LNCaP clone FGC (cell line): ENCODE results near the gene TBC1D23.

ENCODE experiments used
- DNase-seq: peaks from one replicate; pipeline ENCODE4 v3.0.0-alpha.2; 2011; ENCODE audit warnings: low read depth
- H3K4me3 ChIP-seq: 2 replicates; pipeline ENCODE4 v1.5.1; 2011; ENCODE audit warnings: mild to moderate bottlenecking, low read depth, low read length, control low read depth
- TF ChIP-seq, protein P1 (sequence below): IDR thresholded peaks from 2 replicates; pipeline ENCODE4 v1.5.1; 2012; ENCODE audit warnings: mild to moderate bottlenecking; ENCODE audit not compliant: control insufficient read depth, insufficient read depth; ENCODE audit errors: extremely low read depth

Gene TBC1D23

GRCh38 chr3:100264242-100264641, 3.5 kb downstream of the TBC1D23 start:
- no peak overlapping the region for H3K4me3 ChIP-seq
- TF ChIP-seq, protein P1, sequence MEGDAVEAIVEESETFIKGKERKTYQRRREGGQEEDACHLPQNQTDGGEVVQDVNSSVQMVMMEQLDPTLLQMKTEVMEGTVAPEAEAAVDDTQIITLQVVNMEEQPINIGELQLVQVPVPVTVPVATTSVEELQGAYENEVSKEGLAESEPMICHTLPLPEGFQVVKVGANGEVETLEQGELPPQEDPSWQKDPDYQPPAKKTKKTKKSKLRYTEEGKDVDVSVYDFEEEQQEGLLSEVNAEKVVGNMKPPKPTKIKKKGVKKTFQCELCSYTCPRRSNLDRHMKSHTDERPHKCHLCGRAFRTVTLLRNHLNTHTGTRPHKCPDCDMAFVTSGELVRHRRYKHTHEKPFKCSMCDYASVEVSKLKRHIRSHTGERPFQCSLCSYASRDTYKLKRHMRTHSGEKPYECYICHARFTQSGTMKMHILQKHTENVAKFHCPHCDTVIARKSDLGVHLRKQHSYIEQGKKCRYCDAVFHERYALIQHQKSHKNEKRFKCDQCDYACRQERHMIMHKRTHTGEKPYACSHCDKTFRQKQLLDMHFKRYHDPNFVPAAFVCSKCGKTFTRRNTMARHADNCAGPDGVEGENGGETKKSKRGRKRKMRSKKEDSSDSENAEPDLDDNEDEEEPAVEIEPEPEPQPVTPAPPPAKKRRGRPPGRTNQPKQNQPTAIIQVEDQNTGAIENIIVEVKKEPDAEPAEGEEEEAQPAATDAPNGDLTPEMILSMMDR = no peak
- no peak for DNase-seq

GRCh38 chr3:100265016-100265415, 4.2 kb downstream of the TBC1D23 start:
- no peak for DNase-seq
- TF ChIP-seq, protein P1 = no peak
- H3K4me3 ChIP-seq = no peak overlapping the region

- no peak overlapping the region for H3K4me3 ChIP-seq
- DNase-seq = no peak
- TF ChIP-seq, protein P1 = no peak
Observed at GRCh38 chr3:100266531-100266930, 5.7 kb downstream of the TBC1D23 start.

GRCh38 chr3:100268156-100268555, 7.4 kb downstream of the TBC1D23 start:
- DNase-seq = no peak
- TF ChIP-seq, protein P1 = no peak
- H3K4me3 ChIP-seq = no peak overlapping the region

DNA sequence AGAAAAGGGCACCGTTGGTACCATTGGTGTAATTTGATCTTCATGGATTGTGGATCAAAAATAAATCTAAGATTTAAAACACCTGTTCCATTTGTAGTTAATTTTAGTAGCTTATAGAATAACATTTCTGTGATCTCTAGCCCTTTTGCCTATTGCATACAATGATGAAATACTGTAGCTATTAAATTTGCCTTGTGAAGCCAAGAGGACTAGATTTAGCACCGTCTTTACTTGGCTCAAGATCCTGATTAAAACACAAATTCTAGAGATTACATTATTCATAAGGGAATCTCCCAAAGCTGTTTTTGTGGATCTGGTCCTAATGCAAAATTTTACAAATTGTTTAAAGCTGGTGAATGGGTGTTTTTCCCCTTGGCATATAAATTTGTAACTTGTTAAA, 8.2 kb downstream of the TBC1D23 start:
- no peak overlapping the region for H3K4me3 ChIP-seq
- DNase-seq = no peak
- TF ChIP-seq, protein P1 = no peak

DNA sequence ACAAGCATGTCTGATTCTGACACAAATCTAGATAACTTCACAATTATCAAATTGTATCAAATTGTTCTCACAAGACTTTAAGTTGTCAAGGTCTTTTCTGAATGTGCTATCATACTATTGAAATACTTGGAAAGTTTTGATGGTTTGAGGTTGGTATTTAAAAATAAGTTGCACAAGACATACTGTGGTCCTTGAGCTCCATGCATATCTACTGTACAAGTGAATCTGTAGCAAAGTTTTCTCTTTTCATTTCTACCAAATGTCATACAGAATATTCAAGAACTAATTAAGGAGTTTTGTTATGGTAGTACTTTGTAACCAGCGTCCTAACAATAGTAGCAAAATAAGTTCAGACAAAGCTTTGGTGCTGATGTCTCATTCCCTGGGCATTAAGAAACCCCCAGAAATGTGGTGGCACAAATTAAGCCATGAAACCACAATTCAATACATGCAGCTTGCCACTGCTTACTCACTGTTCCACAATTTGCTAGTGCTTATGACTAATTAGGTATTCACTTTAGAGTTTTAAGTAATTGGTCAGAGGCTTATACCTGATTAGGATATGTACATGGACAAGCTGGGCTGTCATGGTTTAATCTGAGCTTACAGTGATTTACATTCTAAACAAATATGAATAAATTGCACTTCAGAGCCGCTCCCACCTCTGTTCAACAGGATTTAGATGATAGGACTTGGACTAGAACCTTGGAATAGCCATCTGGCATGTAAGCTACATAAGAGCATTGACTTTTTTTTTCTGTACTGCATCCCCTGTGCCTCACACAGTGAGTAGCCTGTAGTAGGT, 8.8 kb downstream of the TBC1D23 start:
- DNase-seq = no peak
- TF ChIP-seq, protein P1 = no peak
- H3K4me3 ChIP-seq = no peak overlapping the region

DNA sequence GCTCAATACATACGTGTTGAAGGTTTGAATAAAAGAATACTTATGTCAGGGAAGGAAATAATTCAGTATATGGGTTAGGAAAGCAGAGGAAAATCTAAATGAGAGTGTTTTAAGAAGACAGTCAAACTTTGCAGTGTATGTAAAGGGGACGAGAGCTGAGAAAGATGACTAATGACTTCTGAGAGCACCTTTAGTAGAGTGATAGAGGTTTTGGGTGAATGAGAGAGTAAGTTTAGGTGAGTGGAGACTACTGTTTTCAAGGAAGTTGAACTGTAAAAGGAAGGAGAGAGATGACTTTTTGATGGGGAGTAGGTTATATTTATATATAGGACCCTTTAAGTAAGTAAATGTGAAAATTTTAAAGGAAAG, 9.4 kb downstream of the TBC1D23 start:
- DNase-seq = no peak
- TF ChIP-seq, protein P1 = no peak
- no peak overlapping the region for H3K4me3 ChIP-seq
